Vagina (tissue), 2 donors: Measurements from ENCODE around the gene FAM3A. TPM values are rescaled to one million over a fixed set of nuclear protein-coding genes. Genes with fewer than 3 reads are reported as not detected.

Experiments
- DNase-seq, 2 donors: peaks; one replicate each; pipeline ENCODE4 v3.0.0-alpha.2; 2017; ENCODE audit errors: extremely low spot score in 2 of 2
- H3K27ac ChIP-seq: fragments of 200-600 bp; sonication (generic); one replicate; pipeline ENCODE4 v1.5.1; 2019
- H3K27me3 ChIP-seq: fragments of 200-600 bp; sonication (generic); one replicate; pipeline ENCODE4 v1.5.1; 2019
- H3K36me3 ChIP-seq, 2 donors: fragments of 200-600 bp; sonication (generic); one replicate each; pipeline ENCODE4 v1.5.1; 2017 to 2019
- H3K4me1 ChIP-seq: fragments of 200-600 bp; sonication (generic); one replicate; pipeline ENCODE4 v1.5.1; 2019
- H3K4me3 ChIP-seq, 2 donors: fragments of 200-600 bp; sonication (generic); 1 replicate in 1 of 2; 2 replicates in 1 of 2; pipeline ENCODE4 v1.5.1; 2016 to 2019
- H3K9me3 ChIP-seq: fragments of 200-600 bp; sonication (generic); one replicate; pipeline ENCODE4 v1.5.1; 2019
- POLR2A ChIP-seq, 2 donors: fragments of 450-650 bp; IDR thresholded peaks; one replicate each; pipeline ENCODE4 v1.6.1; 2017; ENCODE audit warnings: antibody characterized with exemption in 2 of 2, mild to moderate bottlenecking in 2 of 2, moderate library complexity in 2 of 2
- POLR2AphosphoS5 ChIP-seq, 2 donors: sonication (generic); formaldehyde crosslinking; IDR thresholded peaks; one replicate each; pipeline ENCODE4 v1.9.0; 2017; ENCODE audit warnings: antibody characterized with exemption in 2 of 2, mild to moderate bottlenecking in 2 of 2, low read depth in 1 of 2; ENCODE audit not compliant: insufficient read depth in 1 of 2
- intact Hi-C: fragments of 100-400 bp; cut with DNase I; formaldehyde crosslinking; loops from one replicate; pipeline ENCODE4 v1.15.1; 2023
- total RNA-seq: library from RNA; depleted of rRNA; stranded (reverse); fragments of >200 nt; gene quantifications from one replicate; pipeline ENCODE4 v1.2.3, GENCODE V29; 2016
- TF ChIP-seq, protein P1 (sequence below), 3 experiments: fragments of 450-650 bp in 2 of 3; fragments of 200-600 bp in 1 of 3; sonication (generic) in 1 of 3; IDR thresholded peaks; one replicate each; pipeline ENCODE4 v1.5.1; 2017 to 2019; ENCODE audit warnings: antibody characterized with exemption in 3 of 3, mild to moderate bottlenecking in 2 of 3, moderate library complexity in 2 of 3

The FAM3A gene
- total RNA-seq, 1 donor from 2014 or later, result 59.9 TPM

- intact Hi-C loops, result no loop called here
- no peak for DNase-seq
- H3K36me3 ChIP-seq, result peaks cover 0 to 52% of the 10 kb centered on the region in 2 donors
These were observed 50.0 kb downstream of the FAM3A start for GRCh38 chrX:154466036-154466435.

DNA sequence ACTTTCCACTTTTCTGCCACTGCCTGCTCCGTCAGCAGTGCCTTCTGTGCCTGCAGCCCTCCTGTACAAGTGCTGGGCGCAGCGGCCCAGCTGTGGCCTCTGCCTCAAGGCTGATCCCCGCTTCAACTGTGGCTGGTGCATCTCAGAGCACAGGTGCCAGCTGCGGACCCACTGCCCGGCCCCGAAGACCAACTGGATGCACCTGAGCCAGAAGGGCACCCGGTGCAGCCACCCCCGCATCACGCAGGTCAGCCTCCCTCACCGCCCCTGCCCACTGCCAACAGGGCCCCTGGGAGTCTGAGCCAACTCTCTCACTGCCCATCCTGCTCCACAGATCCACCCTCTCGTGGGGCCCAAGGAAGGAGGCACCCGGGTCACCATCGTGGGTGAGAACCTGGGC lies 50.4 kb downstream of the FAM3A start:
- Histone ChIP-seq H3K4me1 (peaks cover 2% of the 10 kb centered on the region), H3K9me3 (no peaks in the 10 kb centered on the region), H3K27ac (no peak overlapping the region), H3K4me3 (no peak overlapping the region), H3K27me3 (no peaks in the 10 kb centered on the region), H3K36me3 (peaks cover 0 to 50% of the 10 kb centered on the region in 2 donors)
- no peak for DNase-seq
- intact Hi-C loops, result no loop called here
- TF ChIP-seq, protein P1, sequence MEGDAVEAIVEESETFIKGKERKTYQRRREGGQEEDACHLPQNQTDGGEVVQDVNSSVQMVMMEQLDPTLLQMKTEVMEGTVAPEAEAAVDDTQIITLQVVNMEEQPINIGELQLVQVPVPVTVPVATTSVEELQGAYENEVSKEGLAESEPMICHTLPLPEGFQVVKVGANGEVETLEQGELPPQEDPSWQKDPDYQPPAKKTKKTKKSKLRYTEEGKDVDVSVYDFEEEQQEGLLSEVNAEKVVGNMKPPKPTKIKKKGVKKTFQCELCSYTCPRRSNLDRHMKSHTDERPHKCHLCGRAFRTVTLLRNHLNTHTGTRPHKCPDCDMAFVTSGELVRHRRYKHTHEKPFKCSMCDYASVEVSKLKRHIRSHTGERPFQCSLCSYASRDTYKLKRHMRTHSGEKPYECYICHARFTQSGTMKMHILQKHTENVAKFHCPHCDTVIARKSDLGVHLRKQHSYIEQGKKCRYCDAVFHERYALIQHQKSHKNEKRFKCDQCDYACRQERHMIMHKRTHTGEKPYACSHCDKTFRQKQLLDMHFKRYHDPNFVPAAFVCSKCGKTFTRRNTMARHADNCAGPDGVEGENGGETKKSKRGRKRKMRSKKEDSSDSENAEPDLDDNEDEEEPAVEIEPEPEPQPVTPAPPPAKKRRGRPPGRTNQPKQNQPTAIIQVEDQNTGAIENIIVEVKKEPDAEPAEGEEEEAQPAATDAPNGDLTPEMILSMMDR (IDR thresholded peaks at IDR 0.05), result no peak
- TF ChIP-seq POLR2A (IDR thresholded peaks at IDR 0.05) (no peak), POLR2AphosphoS5 (IDR thresholded peaks at IDR 0.05; ENCODE audit: insufficient read depth in 1 of 2, low read depth in 1 of 2) (no peak)

More at GRCh38 chrX:154466036-154466435, 50.0 kb downstream of the FAM3A start:
- Histone ChIP-seq H3K27me3 (no peaks in the 10 kb centered on the region), H3K4me1 (no peaks in the 10 kb centered on the region), H3K4me3 (no peak overlapping the region), H3K27ac (no peak overlapping the region), H3K9me3 (no peaks in the 10 kb centered on the region)
- TF ChIP-seq, protein P1 (IDR thresholded peaks at IDR 0.05), result no peak
- TF ChIP-seq POLR2A (IDR thresholded peaks at IDR 0.05), result no peak
- TF ChIP-seq POLR2AphosphoS5 (IDR thresholded peaks at IDR 0.05; ENCODE audit: insufficient read depth in 1 of 2, low read depth in 1 of 2), result no peak

DNA sequence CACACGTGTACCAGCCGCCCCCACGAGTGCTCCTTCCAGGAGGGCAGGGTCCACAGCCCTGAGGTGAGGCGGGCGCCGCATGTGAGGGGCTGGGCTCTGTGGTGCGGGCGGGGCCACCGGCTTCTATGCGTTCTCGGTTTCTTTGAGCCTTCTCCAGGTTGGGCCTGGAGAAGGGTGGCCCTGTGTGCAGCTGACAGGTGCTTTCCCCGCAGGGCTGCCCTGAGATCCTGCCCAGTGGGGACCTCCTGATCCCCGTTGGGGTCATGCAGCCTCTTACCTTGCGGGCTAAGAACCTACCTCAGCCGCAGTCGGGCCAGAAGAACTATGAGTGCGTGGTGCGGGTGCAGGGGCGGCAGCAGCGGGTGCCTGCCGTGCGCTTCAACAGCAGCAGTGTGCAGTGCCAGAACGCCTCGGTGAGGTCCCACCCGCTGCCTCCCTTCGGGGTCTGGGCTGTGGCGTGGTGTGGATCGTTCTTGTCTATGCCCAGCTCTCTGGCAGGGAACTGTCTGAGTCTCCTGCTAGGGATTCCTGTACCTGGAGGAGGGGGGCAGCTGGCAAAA lies 51.1 kb downstream of the FAM3A start:
- TF ChIP-seq, protein P1 (IDR thresholded peaks at IDR 0.05), result no peak
- TF ChIP-seq POLR2A (IDR thresholded peaks at IDR 0.05) (no peak), POLR2AphosphoS5 (IDR thresholded peaks at IDR 0.05; ENCODE audit: insufficient read depth in 1 of 2, low read depth in 1 of 2) (no peak)
- Histone ChIP-seq H3K9me3 (no peaks in the 10 kb centered on the region), H3K36me3 (peaks cover 0 to 45% of the 10 kb centered on the region in 2 donors), H3K27ac (no peak overlapping the region), H3K27me3 (no peaks in the 10 kb centered on the region), H3K4me3 (no peak overlapping the region), H3K4me1 (peaks cover 9% of the 10 kb centered on the region)
- intact Hi-C loops, result no loop called here
- no peak for DNase-seq

DNA sequence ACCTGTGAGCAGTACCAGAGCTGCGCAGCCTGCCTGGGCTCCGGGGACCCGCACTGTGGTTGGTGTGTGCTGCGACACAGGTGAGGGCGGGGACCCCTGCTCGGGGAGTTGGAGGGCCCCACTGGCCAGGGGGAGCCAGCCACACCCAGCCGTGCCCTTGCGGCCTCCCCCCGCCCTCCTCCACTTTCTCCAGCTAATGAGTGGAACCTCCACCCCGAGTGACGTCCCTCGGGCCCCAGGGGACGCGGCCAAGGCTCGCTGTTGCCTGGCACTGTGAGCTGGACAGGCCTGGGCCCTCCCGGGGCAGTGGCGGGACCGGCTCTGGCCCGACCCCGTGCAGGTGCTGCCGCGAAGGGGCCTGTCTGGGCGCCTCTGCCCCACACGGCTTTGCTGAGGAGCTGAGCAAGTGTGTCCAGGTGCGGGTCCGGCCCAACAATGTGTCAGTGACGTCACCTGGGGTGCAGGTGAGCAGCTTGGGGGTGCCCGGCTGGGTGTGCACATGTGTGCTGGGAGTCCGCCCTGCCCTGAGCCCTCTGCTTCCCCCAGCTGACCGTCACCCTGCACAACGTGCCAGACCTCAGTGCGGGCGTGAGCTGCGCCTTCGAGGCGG lies 52.3 kb downstream of the FAM3A start:
- intact Hi-C loops, result no loop called here

More for the DNA sequence above, 52.3 kb downstream of the FAM3A start:
- Histone ChIP-seq H3K36me3 (peaks cover 0 to 34% of the 10 kb centered on the region in 2 donors), H3K4me3 (no peak overlapping the region), H3K4me1 (peaks cover 17% of the 10 kb centered on the region), H3K9me3 (no peaks in the 10 kb centered on the region), H3K27me3 (no peaks in the 10 kb centered on the region), H3K27ac (no peak overlapping the region)
- TF ChIP-seq, protein P1 (IDR thresholded peaks at IDR 0.05), result no peak
- TF ChIP-seq POLR2AphosphoS5 (IDR thresholded peaks at IDR 0.05; ENCODE audit: insufficient read depth in 1 of 2, low read depth in 1 of 2) (no peak), POLR2A (IDR thresholded peaks at IDR 0.05) (no peak)
- DNase-seq, result no peak
